ENCODE measurements around the gene HOXB8.

DNA sequence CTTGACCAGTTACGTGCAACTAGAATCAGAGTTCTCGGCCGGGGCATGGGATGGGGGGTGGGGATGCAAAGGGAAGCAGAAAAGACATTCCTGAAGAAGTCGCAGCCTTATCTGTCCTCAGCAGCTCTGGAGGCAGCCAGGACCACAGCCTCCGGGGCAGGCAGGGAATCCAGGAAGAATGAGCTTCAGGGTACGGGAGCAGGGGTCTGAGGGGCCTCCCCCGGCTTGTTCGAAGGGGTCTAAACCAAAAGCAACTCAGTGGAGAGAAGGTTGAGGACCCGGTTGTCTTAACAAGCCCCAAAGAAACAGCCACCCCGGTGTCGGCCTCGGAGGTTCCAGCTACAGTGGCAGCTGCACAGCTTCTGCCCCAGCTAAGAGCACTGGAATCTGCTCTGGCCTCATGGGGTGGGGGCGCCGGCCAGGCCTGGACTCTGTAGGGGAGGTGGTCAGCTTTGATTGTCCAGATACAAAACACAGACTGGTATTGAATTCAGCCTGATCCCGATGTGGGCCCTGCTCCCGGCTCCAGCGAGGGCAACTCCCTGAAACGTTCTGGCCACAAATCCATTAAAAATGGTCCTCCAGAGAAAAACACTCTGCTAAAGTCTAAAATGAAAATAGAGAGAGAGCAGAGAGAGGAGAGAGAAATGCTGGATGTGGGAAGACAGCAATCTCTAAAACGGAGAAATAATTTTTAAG is 44.6 kb downstream of the HOXB8 start:
- TF ChIP-seq, protein P1, sequence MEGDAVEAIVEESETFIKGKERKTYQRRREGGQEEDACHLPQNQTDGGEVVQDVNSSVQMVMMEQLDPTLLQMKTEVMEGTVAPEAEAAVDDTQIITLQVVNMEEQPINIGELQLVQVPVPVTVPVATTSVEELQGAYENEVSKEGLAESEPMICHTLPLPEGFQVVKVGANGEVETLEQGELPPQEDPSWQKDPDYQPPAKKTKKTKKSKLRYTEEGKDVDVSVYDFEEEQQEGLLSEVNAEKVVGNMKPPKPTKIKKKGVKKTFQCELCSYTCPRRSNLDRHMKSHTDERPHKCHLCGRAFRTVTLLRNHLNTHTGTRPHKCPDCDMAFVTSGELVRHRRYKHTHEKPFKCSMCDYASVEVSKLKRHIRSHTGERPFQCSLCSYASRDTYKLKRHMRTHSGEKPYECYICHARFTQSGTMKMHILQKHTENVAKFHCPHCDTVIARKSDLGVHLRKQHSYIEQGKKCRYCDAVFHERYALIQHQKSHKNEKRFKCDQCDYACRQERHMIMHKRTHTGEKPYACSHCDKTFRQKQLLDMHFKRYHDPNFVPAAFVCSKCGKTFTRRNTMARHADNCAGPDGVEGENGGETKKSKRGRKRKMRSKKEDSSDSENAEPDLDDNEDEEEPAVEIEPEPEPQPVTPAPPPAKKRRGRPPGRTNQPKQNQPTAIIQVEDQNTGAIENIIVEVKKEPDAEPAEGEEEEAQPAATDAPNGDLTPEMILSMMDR (IDR thresholded peaks at IDR 0.05) = no peak
- TF ChIP-seq POLR2A (IDR thresholded peaks at IDR 0.05) = no peak
